NCI-H2171 treated with DMSO at 0.1 percent for 48 hours (cell line): Measurements from ENCODE around the gene HSPE1.
"Not testable (repeated sequence)": the region's sequence is repeated elsewhere in the genome, so short reads cannot be mapped to it uniquely, and the experiment has no call there.

Experiments
- DNase-seq: peaks from one replicate; lab custom pipeline; 2025; lab: John Stamatoyannopoulos, UW

HSPE1 gene

DNA sequence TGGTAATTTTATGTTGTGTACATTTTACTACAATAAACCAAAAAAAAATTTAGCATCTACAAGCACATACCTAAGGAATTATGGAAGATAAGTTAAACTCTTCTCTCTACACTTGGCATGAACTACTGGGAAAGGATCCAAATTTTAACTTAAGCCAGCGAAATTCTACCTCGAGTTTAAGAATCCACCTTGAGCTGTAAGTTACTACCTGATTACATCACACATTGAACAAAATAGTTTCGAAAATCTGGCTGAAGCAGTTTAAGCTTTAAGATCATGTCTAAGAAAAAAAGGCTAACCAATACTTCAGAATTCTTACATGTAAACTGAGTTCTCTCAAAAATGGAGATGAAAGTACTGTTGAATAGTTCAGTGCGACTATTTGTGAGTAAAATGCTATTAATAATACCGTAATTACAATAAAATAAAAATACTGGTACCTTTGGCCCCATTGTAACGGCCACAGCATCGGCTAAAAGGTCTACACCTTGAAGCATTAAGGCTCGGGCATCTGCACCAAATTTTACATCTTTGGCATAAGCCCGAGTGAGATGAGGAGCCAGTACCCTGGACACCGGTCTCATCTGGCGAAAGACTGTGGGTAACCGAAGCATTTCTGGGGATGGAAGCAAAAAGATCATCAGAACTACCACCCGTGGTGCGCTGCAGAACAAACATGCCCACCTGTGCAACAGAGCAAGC lies 1.8 kb upstream of the HSPE1 start:
- no peak for DNase-seq

DNA sequence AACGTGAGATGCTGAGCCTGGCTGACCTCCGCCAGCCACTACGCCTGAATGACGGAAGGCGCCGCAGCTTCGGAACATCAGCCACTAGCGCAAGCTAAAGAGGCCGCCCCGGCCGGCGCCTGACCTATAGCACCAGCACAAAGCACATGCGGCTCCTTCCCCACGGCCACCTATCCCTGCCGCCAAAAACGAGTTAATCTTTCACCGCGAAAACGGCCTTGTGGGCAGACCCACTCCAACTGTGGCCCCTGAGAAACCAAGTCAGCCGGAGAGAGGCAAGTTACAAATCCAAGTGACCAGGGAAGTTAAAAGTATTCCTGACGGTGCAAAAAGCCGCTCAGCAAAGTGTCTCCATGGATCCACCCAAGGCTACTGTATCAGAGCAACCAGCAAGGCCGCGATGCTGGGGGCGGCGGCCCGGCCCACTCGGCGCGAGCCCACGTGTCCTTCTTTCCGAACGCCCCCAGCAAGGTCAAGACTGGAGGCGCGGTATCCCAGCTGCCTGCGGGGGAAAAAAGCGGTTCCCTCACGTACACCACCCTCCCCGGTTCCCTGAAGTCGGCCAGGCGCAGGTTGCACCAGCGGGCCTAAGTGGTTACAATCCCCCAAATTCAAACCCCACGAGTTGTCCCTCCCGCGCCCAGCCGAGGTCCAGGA lies 1.1 kb upstream of the HSPE1 start:
- DNase-seq = peak; percentile 24

DNA sequence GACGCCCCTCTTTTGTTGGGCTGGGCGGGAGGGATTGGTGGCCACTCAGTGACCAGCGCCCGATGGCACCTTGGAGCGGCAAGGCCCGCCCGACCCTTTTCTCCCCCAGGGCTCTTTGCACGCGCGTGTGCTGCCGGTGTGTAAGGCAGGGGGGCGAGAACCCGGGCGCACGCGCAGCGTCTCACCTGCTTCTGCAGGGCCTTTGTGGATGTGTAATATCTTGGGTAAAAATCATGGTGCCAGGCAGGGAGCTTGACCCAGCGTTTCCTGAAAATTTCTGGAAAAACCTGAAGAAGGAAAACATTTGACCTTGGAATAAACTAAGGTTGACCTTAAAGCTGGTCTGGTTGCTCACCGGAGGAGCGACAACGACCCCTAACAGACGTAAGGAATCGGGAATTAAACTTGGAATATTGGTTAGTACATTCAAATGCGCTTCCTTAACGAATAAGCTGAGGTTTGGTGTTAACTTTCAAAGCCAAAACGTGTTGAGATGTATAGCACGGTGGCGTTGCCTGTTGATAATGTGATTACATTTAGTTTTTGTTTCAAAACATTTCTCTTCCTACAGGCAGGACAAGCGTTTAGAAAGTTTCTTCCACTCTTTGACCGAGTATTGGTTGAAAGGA lies 438 bp downstream of the HSPE1 start:
- peak; percentile 59 for DNase-seq

DNA sequence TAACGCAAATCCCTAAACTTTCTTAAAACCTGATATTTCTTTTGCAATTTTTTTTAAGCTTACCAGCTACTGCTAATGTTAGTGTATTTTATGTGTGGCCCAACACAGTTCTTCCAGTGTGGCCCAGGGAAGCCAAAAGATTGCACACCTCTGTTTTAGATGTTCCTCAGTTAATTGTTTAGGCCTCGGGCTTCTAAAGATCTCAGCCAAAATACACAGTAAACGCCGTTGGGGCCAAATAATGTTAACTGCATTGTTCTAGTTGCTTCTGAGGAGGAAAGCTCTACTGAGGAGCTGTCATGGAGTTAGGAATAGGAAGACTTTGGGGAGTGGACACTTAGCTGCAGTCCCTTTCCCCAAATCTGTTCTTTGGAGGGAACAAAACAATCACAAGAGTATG lies 2.0 kb downstream of the HSPE1 start:
- DNase-seq = no peak

DNA sequence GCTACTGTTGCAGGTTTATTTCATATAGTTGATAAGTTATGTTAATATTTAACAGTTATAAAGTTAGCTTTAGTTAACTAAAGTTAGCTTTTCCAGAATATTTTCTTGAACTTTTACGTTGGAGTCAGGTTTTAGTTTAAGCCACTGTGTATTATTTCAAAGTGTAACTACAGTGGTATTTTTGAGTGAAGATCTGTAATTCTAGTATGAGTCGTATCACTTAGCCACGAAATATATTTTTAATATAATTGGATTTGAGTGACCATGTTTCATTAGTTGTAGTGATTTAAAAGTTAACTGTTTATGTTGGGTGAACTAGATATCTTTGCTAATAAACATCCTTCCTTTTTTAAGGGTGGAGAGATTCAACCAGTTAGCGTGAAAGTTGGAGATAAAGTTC lies 2.5 kb downstream of the HSPE1 start:
- no peak for DNase-seq

DNA sequence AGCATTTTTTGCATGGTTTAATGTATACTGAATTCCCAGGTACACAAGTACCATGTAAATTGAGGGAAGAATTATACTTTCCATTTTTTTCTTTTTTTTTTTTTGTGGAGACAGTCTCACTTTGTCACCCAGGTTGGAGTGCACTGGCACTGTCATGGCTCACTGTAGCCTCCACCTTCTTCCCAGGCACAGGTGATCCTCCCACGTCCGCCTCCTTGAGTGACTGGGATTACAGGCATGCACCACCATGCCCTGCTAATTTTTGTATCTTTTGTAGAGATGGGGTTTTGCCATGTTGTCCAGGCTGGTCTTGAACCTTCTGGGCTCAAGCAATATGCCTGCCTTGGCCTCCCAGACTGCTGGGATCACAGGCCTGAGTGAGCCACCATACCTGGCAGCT lies 3.8 kb downstream of the HSPE1 start:
- no peak for DNase-seq

DNA sequence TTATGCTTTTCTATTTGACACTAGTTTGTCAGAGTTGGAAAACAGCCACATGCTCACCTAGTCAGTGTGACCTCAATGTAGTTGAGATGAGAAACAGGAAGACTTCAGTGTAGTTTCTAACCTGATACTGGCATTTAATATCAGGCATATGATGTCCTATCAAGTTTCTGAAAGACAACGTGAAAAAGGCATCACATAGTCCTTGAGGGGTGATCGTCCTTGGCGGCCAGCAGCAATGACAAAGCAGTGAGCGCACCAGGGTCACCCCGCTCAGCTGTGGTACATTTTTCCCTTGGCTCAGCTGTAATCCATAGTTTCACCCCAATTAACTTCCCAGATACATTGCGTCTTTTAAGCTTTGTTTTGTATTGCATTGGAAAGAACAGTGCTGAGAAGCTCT lies 4.3 kb downstream of the HSPE1 start:
- no peak for DNase-seq

DNA sequence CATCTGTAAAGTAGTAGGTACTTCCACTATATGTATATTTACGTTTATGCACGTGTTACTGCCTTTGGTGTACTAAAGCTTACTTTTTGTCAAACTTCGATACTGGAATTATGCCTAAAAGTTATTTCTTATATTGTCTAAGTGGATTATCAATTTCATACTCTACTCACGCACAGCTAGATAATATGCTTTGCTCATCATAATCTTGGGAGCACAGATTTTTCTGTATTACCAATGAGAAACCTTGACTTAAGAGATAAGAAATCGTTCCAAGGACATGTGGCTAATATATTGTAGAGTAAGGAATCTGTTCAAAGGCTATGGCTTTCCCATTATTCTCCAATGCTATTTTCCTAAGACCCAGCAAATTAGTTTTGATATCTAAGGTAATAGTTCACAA lies 6.5 kb downstream of the HSPE1 start:
- no peak for DNase-seq

DNA sequence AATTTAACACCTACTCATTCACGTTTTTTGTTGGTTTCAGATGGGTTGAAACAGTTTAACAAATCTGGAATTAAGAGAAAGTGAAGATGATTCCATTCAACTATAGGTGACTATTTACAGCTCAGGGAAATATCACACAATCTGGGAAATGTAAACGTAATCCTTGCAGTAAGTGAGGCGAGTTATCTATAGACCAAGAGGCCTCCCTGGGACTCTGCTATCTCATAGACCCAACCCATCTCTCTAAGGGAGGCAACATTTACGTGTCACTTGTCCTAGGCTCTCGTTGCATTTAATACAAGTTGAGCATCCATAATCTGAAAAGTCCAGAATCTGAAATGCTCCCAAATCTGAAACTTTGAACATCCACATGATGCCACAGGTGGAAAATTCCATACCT lies 13.7 kb downstream of the HSPE1 start:
- no peak for DNase-seq

DNA sequence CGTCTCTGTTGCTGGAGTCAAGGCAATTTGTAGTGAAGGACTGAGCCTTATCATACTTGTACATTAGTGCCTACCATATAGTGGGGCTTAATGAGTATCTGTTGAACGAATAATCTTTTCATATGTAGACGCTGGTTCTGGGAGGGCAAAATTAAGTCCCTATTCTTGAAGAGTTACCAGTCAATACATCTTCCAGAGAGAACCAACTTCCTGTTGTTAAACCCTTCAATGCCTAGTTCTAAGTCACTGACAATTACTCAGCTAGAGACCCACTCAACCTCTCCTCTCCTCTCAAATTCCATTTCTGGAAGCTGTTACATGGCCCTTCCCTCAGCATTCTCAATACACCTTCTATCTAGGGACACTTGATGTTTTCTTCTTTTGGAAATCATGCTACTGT lies 14.6 kb downstream of the HSPE1 start:
- peak; percentile 73 for DNase-seq

DNA sequence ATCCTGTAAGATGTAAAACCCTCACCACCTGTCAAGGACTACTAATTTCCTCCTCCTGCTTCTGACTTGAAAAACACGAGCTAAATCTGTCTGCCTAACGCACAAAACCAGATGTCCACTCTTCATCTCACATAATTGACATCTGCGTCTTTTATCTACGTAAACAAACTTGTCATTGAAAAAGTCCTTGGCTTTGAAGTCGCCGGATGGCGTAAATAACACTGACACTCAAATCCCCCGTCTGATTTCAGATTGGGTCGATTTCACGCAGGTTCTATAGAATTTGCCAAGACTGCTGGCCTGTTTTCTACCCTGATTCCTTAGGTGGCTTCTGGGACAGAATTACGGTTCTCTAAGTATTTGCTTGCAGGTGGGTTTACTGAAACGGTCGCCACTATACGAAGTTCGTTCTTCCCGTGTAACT lies 15.1 kb downstream of the HSPE1 start:
- DNase-seq = peak; percentile 87

DNA sequence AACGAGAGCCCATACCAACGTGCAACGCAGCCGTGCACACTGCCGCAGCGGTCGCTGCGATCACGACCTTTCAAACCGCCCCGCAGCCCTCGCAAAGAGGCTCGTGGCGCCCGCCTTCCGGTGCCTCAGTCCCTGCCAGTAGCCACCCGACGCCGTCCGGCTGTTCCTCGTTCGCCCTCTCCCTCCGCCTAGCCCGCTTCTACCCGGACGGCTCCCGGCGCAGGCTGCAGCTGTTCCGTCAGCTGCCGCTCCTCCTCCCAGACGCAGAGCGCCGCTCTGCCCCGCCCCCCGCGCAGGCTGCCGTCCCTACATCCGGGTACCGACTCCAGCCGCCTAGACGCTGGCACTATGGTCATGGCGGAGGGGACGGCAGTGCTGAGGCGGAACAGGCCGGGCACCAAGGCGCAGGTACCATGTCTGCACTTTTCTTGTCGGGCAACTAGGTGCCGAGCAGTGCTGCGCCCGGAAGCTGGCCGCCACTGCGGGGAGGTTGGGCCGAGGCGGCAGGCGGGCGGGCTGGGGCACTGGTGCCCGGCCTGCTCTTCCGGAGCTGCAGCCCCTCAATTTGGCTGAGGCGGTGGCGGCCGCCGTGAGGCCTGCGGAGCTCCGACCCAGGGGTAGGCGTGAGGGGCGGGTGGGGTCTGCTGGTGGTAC lies 15.7 kb downstream of the HSPE1 start, which contains the start of gene MOB4:
TSS of gene MOB4 (plus strand) at position 328 of the 654 bp plus-strand sequence. CDS start at position 349, 21 bp downstream.
- peak; percentile 95 for DNase-seq

DNA sequence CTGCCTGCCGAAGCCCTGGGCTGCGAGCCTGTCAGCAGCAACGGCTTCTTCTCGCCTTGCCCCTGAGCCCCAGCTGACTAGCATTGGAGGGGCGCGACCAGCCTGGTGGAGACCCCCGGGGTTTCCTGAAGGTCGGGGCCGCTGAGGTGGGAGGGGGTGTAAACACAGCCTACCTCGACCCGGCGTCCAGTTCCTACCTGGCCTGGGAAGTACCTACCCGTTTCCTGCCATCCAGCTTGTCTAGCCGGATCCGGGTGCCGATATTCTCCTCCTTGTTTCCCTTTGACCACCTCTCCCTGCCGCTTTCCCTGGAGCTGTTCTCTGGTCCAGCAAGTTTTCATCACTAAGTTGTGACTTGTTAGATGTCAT lies 16.2 kb downstream of the HSPE1 start:
- DNase-seq = peak; percentile 20

DNA sequence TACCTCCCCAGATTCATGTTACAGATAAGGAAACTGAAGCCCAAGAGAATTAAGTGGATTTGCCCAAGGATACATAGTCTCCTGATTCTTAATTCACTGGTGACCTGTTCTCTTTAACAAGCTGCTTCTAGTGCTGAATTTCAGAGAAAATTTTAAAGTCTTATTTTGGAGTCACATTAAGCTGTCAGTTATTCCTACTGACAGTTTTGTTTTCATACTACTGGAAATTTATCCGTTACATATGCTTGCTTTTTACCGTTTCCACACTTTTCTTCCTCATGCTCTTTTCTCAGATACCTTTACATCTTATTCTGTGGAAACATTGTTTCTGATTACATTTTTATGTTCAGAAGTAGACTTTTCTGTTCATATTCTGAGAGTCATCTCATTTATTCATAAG lies 17.0 kb downstream of the HSPE1 start:
- no peak for DNase-seq

DNA sequence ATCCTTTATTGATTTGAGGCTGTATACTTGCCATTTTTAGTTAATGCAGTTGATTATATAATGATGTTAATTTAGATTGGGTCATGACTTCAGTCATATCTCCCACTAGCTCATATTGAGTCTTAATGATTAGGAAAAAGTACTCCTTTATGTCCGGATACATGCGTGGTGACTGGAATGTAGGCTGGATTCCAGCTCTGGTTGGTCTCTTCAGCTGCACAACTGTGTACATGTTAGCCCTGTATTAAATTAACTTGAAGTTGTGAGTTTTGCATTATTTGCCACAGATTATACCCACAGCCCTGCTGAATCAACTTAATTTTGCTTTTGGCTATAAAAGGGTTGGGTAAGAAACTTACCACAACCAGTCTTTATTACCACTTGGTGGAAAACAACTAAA lies 38.2 kb downstream of the HSPE1 start:
- DNase-seq = no peak

DNA sequence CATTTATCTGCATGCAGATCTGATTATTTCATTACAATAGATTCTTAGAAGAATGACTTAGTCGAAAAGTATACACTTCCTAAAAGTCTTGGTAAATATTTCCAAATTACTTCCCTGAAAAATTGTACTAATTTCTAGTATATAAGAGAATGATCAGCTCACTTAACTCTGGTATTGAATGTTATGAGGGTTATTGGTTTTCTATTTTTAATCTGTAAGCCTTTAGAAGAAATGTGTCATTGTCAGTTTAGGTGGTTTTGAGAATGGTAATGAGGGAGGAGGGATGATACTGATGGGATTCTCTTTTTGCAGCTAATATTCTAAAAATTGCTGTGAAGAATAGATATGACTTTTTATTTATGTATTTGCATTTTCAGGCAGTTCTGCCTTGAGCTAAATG lies 39.6 kb downstream of the HSPE1 start:
- no peak for DNase-seq

DNA sequence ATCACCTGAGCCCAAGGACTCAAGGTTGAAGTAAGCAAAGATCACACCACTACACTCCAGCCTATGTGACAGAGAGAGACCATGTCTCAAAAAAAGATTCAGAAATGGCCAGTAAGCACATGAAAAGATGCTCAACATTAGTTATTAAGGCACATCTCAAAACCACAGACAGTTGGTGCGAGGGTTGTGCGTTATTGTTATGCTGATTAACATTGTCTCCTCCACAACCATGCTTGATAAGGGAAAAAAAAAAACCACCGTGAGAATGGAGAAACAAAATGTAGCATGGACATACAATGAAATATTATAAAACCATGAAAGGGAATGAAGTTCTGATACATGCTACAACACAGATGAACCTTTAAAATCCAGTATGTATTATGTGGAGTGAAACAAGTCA lies 43.0 kb downstream of the HSPE1 start:
- no peak for DNase-seq

DNA sequence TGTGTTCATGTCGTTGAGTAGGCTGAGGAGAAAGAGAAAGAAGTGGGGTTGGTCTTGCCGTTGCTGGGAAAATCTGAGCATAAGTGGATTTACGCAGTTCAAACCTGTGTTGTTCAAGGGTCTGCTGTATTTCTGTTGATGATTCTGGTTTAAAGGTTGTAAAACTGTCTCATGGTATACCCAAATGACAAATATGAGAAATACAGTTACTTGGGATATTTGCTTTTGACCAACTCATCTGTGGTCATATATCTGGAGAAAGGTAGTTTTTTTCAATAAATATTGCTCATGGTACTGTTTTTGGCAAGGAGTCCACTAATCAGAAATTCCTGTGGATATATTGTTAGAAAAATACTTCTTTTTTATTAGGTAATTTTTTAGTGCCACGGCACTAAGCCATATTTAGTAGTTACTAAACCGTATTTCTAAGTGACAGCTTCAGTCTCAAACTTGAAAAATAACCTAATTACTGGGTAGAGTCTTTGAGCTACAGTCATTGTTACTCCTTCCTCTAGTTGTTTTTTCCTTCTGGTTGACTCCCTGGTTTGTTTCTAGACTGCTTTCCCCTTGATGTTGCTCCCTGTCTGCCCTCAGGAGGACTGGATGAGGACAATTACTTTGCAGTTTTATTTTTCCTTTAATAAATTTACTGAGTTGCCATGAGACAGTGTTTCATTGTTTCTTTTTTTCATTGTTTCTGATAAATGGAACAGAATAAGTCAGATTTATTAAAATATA lies 47.2 kb downstream of the HSPE1 start:
- no peak for DNase-seq

DNA sequence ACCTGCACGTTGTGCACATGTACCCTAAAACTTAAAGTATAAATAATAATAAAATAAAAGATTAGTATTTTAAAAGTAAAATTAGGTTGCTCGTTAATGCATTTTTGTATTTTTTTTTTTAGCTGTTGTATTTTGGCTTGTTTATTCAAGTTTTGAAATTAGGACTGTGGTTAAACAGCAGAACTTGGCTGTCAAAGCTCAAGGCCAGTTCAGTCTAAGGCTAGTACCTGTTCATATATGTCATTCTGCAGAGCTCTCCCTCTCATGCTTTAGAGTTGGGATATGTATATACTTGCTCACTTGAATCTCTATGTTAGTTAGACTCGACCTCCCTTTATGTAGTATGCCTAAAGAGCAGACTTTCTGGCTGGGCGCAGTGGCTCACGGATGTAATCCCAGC lies 48.4 kb downstream of the HSPE1 start:
- no peak for DNase-seq

DNA sequence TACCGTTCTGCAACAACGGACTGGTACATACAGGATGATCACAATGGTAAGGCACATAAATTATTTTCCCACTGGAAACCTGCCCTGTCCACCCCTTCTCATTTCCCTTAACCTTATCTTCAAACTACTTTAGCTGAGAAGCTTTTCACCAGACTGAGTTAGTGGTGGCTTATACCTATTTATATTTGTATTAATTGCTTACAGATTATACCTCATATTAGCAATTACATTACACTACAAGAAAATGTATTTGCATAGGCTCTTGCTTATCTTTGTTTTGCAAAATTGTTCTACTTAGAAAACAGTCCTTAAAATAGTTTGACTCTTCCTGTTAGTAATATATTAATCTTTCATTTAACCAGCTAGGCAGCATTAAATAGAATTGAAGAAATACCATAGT lies 51.1 kb downstream of the HSPE1 start:
- DNase-seq = not testable (repeated sequence)
